ENCODE data around the gene INTS11.

The INTS11 gene

GRCh38 chr1:1270813-1271212, 53.6 kb downstream of the INTS11 start:
- H3K4me3 Mint-ChIP-seq, result peak overlapping the region; percentile 57
- H3K4me1 Mint-ChIP-seq, result peaks cover 38% of the 10 kb centered on the region
- H3K36me3 Mint-ChIP-seq (ENCODE audit: insufficient read depth), result peaks cover 19% of the 10 kb centered on the region
- H3K27me3 Mint-ChIP-seq, result no peaks in the 10 kb centered on the region
- ATAC-seq (replicated peaks; ENCODE audit: extremely low read depth, poor library complexity, severe bottlenecking) (no peak), DNase-seq (ENCODE audit: low spot score in 2 of 2) (no peak)
- H3K9me3 Mint-ChIP-seq, result no peaks in the 10 kb centered on the region
- H3K27ac Mint-ChIP-seq (ENCODE audit: low read depth), result peak overlapping the region; percentile 85

GRCh38 chr1:1268284-1268682, 56.2 kb downstream of the INTS11 start:
- Mint-ChIP-seq H3K36me3 (ENCODE audit: insufficient read depth) (peaks cover 28% of the 10 kb centered on the region), H3K9me3 (no peaks in the 10 kb centered on the region), H3K27ac (ENCODE audit: low read depth) (no peak overlapping the region), H3K4me3 (no peak overlapping the region), H3K27me3 (no peaks in the 10 kb centered on the region), H3K4me1 (peaks cover 38% of the 10 kb centered on the region)
- ATAC-seq (replicated peaks; ENCODE audit: extremely low read depth, poor library complexity, severe bottlenecking), result no peak
- no peak for DNase-seq (ENCODE audit: low spot score in 2 of 2)

GRCh38 chr1:1267488-1268283, 56.8 kb downstream of the INTS11 start:
- peaks cover 30% of the 10 kb centered on the region for H3K36me3 Mint-ChIP-seq (ENCODE audit: insufficient read depth)
- ATAC-seq (replicated peaks; ENCODE audit: extremely low read depth, poor library complexity, severe bottlenecking) (no peak), DNase-seq (ENCODE audit: low spot score in 2 of 2) (no peak)
- no peaks in the 10 kb centered on the region for H3K27me3 Mint-ChIP-seq
- H3K4me1 Mint-ChIP-seq, result peaks cover 35% of the 10 kb centered on the region
- H3K27ac Mint-ChIP-seq (ENCODE audit: low read depth), result no peak overlapping the region
- H3K9me3 Mint-ChIP-seq, result no peaks in the 10 kb centered on the region
- no peak overlapping the region for H3K4me3 Mint-ChIP-seq

- peak overlapping the region; percentile 9 for H3K27ac Mint-ChIP-seq (ENCODE audit: low read depth)
- no peaks in the 10 kb centered on the region for H3K9me3 Mint-ChIP-seq
- H3K4me3 Mint-ChIP-seq, result no peak overlapping the region
- H3K4me1 Mint-ChIP-seq, result peaks cover 22% of the 10 kb centered on the region
- no peaks in the 10 kb centered on the region for H3K27me3 Mint-ChIP-seq
- H3K36me3 Mint-ChIP-seq (ENCODE audit: insufficient read depth), result peaks cover 42% of the 10 kb centered on the region
- ATAC-seq (replicated peaks; ENCODE audit: extremely low read depth, poor library complexity, severe bottlenecking) (no peak), DNase-seq (ENCODE audit: low spot score in 2 of 2) (no peak)
These were observed 59.6 kb downstream of the INTS11 start for GRCh38 chr1:1264868-1265272.

GRCh38 chr1:1264026-1264425, 60.4 kb downstream of the INTS11 start:
- Mint-ChIP-seq H3K27me3 (no peaks in the 10 kb centered on the region), H3K27ac (ENCODE audit: low read depth) (no peak overlapping the region), H3K9me3 (no peaks in the 10 kb centered on the region), H3K4me1 (peaks cover 24% of the 10 kb centered on the region), H3K36me3 (ENCODE audit: insufficient read depth) (peaks cover 43% of the 10 kb centered on the region), H3K4me3 (no peak overlapping the region)
- no peak for DNase-seq (ENCODE audit: low spot score in 2 of 2)
- no peak for ATAC-seq (replicated peaks; ENCODE audit: extremely low read depth, poor library complexity, severe bottlenecking)

GRCh38 chr1:1262758-1263157, 61.7 kb downstream of the INTS11 start:
- H3K36me3 Mint-ChIP-seq (ENCODE audit: insufficient read depth), result peaks cover 39% of the 10 kb centered on the region
- no peak for DNase-seq (ENCODE audit: low spot score in 2 of 2)
- H3K27ac Mint-ChIP-seq (ENCODE audit: low read depth), result no peak overlapping the region
- peaks cover 23% of the 10 kb centered on the region for H3K4me1 Mint-ChIP-seq
- ATAC-seq (replicated peaks; ENCODE audit: extremely low read depth, poor library complexity, severe bottlenecking), result no peak
- no peaks in the 10 kb centered on the region for H3K9me3 Mint-ChIP-seq
- H3K4me3 Mint-ChIP-seq, result no peak overlapping the region
- no peaks in the 10 kb centered on the region for H3K27me3 Mint-ChIP-seq

GRCh38 chr1:1262071-1262470, 62.4 kb downstream of the INTS11 start:
- Mint-ChIP-seq H3K4me1 (peaks cover 22% of the 10 kb centered on the region), H3K27me3 (no peaks in the 10 kb centered on the region)

More at GRCh38 chr1:1262071-1262470, 62.4 kb downstream of the INTS11 start:
- Mint-ChIP-seq H3K27ac (ENCODE audit: low read depth) (no peak overlapping the region), H3K9me3 (no peaks in the 10 kb centered on the region), H3K36me3 (ENCODE audit: insufficient read depth) (peaks cover 42% of the 10 kb centered on the region), H3K4me3 (no peak overlapping the region)
- DNase-seq (ENCODE audit: low spot score in 2 of 2) (no peak), ATAC-seq (replicated peaks; ENCODE audit: extremely low read depth, poor library complexity, severe bottlenecking) (no peak)

All from central memory CD8-positive, alpha-beta T cell (primary cell).